ENCODE data around the gene CAMTA1.

The CAMTA1 gene

DNA sequence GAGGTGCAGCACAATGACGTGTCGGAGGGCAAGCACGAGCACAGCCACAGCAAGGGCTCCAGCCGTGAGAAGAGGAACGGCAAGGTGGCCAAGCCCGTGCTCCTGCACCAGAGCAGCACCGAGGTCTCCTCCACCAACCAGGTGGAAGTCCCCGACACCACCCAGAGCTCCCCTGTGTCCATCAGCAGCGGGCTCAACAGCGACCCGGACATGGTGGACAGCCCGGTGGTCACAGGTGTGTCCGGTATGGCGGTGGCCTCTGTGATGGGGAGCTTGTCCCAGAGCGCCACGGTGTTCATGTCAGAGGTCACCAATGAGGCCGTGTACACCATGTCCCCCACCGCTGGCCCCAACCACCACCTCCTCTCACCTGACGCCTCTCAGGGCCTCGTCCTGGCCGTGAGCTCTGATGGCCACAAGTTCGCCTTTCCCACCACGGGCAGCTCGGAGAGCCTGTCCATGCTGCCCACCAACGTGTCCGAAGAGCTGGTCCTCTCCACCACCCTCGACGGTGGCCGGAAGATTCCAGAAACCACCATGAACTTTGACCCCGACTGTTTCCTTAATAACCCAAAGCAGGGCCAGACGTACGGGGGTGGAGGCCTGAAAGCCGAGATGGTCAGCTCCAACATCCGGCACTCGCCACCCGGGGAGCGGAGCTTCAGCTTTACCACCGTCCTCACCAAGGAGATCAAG lies 878.3 kb downstream of the CAMTA1 start:
- no peak overlapping the region for H3K4me3 ChIP-seq (ENCODE audit: control insufficient read depth, low read depth, low read length)
- no peak for DNase-seq (ENCODE audit: low read depth)
- TF ChIP-seq, protein P1, sequence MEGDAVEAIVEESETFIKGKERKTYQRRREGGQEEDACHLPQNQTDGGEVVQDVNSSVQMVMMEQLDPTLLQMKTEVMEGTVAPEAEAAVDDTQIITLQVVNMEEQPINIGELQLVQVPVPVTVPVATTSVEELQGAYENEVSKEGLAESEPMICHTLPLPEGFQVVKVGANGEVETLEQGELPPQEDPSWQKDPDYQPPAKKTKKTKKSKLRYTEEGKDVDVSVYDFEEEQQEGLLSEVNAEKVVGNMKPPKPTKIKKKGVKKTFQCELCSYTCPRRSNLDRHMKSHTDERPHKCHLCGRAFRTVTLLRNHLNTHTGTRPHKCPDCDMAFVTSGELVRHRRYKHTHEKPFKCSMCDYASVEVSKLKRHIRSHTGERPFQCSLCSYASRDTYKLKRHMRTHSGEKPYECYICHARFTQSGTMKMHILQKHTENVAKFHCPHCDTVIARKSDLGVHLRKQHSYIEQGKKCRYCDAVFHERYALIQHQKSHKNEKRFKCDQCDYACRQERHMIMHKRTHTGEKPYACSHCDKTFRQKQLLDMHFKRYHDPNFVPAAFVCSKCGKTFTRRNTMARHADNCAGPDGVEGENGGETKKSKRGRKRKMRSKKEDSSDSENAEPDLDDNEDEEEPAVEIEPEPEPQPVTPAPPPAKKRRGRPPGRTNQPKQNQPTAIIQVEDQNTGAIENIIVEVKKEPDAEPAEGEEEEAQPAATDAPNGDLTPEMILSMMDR (conservative IDR thresholded peaks at IDR 0.05; ENCODE audit: control insufficient read depth, insufficient read depth, low read depth, low read length), result no peak

DNA sequence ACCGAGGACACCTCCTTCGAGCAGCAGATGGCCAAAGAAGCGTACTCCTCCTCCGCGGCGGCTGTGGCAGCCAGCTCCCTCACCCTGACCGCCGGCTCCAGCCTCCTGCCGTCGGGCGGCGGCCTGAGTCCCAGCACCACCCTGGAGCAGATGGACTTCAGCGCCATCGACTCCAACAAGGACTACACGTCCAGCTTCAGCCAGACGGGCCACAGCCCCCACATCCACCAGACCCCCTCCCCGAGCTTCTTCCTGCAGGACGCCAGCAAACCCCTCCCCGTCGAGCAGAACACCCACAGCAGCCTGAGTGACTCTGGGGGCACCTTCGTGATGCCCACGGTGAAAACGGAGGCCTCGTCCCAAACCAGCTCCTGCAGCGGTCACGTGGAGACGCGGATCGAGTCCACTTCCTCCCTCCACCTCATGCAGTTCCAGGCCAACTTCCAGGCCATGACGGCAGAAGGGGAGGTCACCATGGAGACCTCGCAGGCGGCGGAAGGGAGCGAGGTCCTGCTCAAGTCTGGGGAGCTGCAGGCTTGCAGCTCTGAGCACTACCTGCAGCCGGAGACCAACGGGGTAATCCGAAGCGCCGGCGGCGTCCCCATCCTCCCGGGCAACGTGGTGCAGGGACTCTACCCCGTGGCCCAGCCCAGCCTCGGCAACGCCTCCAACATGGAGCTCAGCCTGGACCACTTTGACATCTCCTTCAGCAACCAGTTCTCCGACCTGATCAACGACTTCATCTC lies 879.1 kb downstream of the CAMTA1 start:
- H3K4me3 ChIP-seq (ENCODE audit: control insufficient read depth, low read depth, low read length), result no peak overlapping the region
- TF ChIP-seq, protein P1 (conservative IDR thresholded peaks at IDR 0.05; ENCODE audit: control insufficient read depth, insufficient read depth, low read depth, low read length), result no peak
- DNase-seq (ENCODE audit: low read depth), result no peak

DNA sequence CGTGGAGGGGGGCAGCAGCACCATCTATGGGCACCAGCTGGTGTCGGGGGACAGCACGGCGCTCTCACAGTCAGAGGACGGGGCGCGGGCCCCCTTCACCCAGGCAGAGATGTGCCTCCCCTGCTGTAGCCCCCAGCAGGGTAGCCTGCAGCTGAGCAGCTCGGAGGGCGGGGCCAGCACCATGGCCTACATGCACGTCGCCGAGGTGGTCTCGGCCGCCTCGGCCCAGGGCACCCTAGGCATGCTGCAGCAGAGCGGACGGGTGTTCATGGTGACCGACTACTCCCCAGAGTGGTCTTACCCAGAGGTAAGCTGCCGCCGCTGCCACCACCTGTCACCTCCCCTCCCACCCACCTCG lies 879.6 kb downstream of the CAMTA1 start:
- TF ChIP-seq, protein P1 (conservative IDR thresholded peaks at IDR 0.05; ENCODE audit: control insufficient read depth, insufficient read depth, low read depth, low read length), result no peak
- DNase-seq (ENCODE audit: low read depth), result no peak
- no peak overlapping the region for H3K4me3 ChIP-seq (ENCODE audit: control insufficient read depth, low read depth, low read length)

DNA sequence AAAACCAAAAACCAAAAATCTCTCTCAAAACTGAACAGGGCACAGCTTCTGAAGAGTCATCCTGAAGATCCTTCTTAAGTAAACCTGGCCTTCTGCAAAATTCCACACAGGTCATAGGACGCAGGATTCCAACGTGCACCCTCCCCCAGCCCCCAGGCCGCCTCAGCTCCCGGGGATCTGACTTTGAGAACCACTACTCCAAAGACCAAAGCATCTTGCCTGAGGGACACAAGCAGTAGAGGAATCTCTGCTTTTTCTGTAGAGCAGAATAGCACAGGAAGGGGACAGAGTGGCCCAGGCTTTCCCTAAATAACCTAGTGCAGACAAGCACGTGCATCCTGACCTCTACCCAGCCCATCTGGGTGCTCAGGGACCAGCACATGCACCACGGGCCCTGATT lies 881.0 kb downstream of the CAMTA1 start:
- H3K4me3 ChIP-seq (ENCODE audit: control insufficient read depth, low read depth, low read length), result no peak overlapping the region
- no peak for DNase-seq (ENCODE audit: low read depth)
- TF ChIP-seq, protein P1 (conservative IDR thresholded peaks at IDR 0.05; ENCODE audit: control insufficient read depth, insufficient read depth, low read depth, low read length), result no peak

DNA sequence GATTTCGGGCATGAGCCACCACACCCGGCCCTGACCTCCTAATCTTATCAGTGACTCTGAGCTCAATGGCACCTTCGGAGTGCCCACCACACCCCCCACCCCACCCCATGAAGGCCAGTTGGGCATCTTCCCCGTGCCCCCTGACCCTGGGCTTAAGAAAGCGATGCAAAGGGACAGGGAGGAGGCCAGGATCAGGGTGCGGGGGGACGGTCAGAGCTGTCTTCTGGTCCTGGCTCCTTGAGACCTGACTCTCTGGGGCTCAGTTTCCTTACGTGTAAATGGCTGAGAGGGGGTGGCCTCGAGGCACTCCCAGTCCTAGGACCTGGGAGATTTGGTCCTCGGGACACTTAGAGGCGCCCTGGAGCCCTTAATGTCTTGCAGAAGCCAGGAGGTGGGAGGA lies 881.9 kb downstream of the CAMTA1 start:
- H3K4me3 ChIP-seq (ENCODE audit: control insufficient read depth, low read depth, low read length), result no peak overlapping the region
- no peak for DNase-seq (ENCODE audit: low read depth)
- TF ChIP-seq, protein P1 (conservative IDR thresholded peaks at IDR 0.05; ENCODE audit: control insufficient read depth, insufficient read depth, low read depth, low read length), result no peak

DNA sequence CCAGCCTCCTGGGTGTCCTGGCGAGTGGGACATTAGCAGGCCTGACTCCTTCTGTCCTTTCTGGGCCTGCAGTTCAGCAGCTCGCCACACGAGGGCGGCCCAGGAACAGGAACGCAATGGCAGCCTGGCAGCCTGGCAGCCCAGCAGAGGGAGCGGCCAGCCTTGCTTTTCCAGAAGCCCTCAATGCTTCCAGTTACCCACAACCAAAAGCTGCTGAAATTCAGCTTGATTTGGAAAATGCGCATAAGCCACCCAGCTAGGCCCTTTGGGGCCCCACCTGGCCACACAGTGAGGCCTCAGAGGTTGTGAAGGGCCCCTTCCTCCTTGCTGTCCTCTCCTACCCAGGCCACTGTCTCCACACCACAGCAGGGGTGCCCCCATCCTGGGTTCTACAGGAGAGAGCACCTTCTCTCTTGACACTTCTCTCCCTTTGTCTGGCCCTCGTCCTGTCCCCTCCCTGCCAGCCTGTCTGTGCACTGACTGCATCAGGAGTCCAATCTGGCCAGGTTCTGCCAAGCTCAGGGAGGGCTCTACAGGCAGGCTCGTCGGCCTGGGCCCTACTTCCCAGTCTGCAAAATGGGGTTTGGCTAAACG lies 882.5 kb downstream of the CAMTA1 start:
- TF ChIP-seq, protein P1 (conservative IDR thresholded peaks at IDR 0.05; ENCODE audit: control insufficient read depth, insufficient read depth, low read depth, low read length), result peak; percentile 95
- no peak overlapping the region for H3K4me3 ChIP-seq (ENCODE audit: control insufficient read depth, low read depth, low read length)
- peak; percentile 70 for DNase-seq (ENCODE audit: low read depth)

Measured in fibroblast of mammary gland (primary cell).